K562 (cell line): ENCODE data around the gene PHF5A. TPM values are rescaled to one million over a fixed set of nuclear protein-coding genes. Genes with fewer than 3 reads are reported as not detected.

Experiments used
- ATAC-seq: fragments of 200-7000 bp; cut with Tn5 transposase; 3 replicates; pipeline ENCODE4 v1.9.1; 2020; ENCODE audit warnings: moderate library complexity
- BruUV-seq: library from RNA; stranded (reverse); fragments of 400-500 nt; replicated peaks from 2 replicates; lab custom pipeline; 2021; lab: Mats Ljungman, UMichigan
- CTCF ChIA-PET: fragments of 300-600 bp; formaldehyde crosslinking; extraction: SDS; loops from one replicate; lab custom pipeline; 2021; ENCODE audit warnings: low intra/inter-chr PET ratio; lab: Yijun Ruan, JAX
- POLR2A ChIA-PET: fragments of 300-600, 350-650 bp; sonication (Branson Sonifier 250); formaldehyde crosslinking; extraction: SDS; loops from one replicate; lab custom pipeline; 2021; ENCODE audit warnings: antibody characterized with exemption, inconsistent platforms; lab: Yijun Ruan, JAX
- DNase-seq, 4 experiments: peaks; one replicate each; pipeline versions ENCODE4 v3.0.0 to v3.0.0-alpha.2; 2011 to 2018; ENCODE audit warnings: low spot score in 3 of 4, mixed read lengths in 3 of 4; ENCODE audit errors: extremely low read depth in 1 of 4
- FAIRE-seq: peaks from 2 replicates; lab custom pipeline; 2011; peaks lifted over from hg19 to GRCh38; lab: Jason Lieb, UNC
- H2AFZ ChIP-seq: 2 replicates; pipeline ENCODE4 v1.6.0; 2011; ENCODE audit warnings: low read depth, low read length, control low read depth, inconsistent platforms
- H3K27ac ChIP-seq: fragments of 200-600 bp; 3 replicates; pipeline ENCODE4 v1.8.0; 2011; ENCODE audit warnings: low read depth, mild to moderate bottlenecking, control low read depth, inconsistent platforms, low read length, moderate library complexity, mixed read lengths; ENCODE audit errors: extremely low read depth
- H3K27me3 ChIP-seq, 2 experiments: fragments of 300-600 bp in 1 of 2; 2 replicates in 1 of 2; 3 replicates in 1 of 2; pipeline versions ENCODE4 v1.6.0 to v1.8.0; 2011; ENCODE audit warnings: inconsistent platforms in 2 of 2, low read length in 2 of 2, mild to moderate bottlenecking in 1 of 2, mixed read lengths in 1 of 2, moderate library complexity in 1 of 2; ENCODE audit not compliant: control insufficient read depth in 2 of 2, insufficient read depth in 2 of 2
- H3K36me3 ChIP-seq: fragments of 300-600 bp; 3 replicates; pipeline ENCODE4 v1.8.0; 2011; ENCODE audit warnings: mild to moderate bottlenecking, low read length, inconsistent platforms; ENCODE audit not compliant: control insufficient read depth, insufficient read depth
- H3K4me1 ChIP-seq, 2 experiments: fragments of 200-600 bp in 1 of 2; replicated peaks in 1 of 2; 2 replicates in 1 of 2; 3 replicates in 1 of 2; pipeline versions ENCODE4 v1.5.1 to v1.8.0; 2011; ENCODE audit warnings: inconsistent platforms in 2 of 2, low read length in 2 of 2, mild to moderate bottlenecking in 1 of 2, mixed read lengths in 1 of 2, moderate library complexity in 1 of 2; ENCODE audit not compliant: control insufficient read depth in 2 of 2, insufficient read depth in 2 of 2
- H3K4me2 ChIP-seq: 2 replicates; pipeline ENCODE4 v1.6.1; 2011; ENCODE audit warnings: low read length, control low read depth, inconsistent platforms, mixed read lengths; ENCODE audit not compliant: insufficient read depth
- H3K4me3 ChIP-seq: fragments of 200-600 bp; sonication (generic), shearing (Covaris generic); 2 replicates; pipeline ENCODE4 v1.5.1; 2016; ENCODE audit warnings: control low read depth, inconsistent platforms
- H3K79me2 ChIP-seq: fragments of 200-600 bp; 3 replicates; pipeline ENCODE4 v1.8.0; 2011; ENCODE audit warnings: low read length, inconsistent platforms; ENCODE audit not compliant: control insufficient read depth, insufficient read depth
- H3K9ac ChIP-seq, 2 experiments: 2 replicates each; pipeline versions ENCODE4 v1.6.0 to v1.6.1; 2011; ENCODE audit warnings: low read depth in 2 of 2, low read length in 2 of 2, control low read depth in 1 of 2, inconsistent platforms in 1 of 2, mild to moderate bottlenecking in 1 of 2, mixed read lengths in 1 of 2; ENCODE audit not compliant: insufficient read depth in 1 of 2
- H3K9me1 ChIP-seq: one replicate; pipeline ENCODE4 v1.6.0; 2011; ENCODE audit warnings: inconsistent platforms, mild to moderate bottlenecking, low read length, moderate library complexity; ENCODE audit not compliant: control insufficient read depth, insufficient read depth
- H3K9me3 ChIP-seq: replicated peaks from 2 replicates; pipeline ENCODE4 v1.5.1; 2011; ENCODE audit warnings: low read depth, low read length, inconsistent platforms; ENCODE audit not compliant: control insufficient read depth, insufficient read depth
- H4K20me1 ChIP-seq: replicated peaks from 2 replicates; pipeline ENCODE4 v1.6.1; 2011; ENCODE audit warnings: low read length, inconsistent platforms, mixed read lengths; ENCODE audit not compliant: control insufficient read depth, insufficient read depth
- CSDE1 ChIP-seq, 2 experiments: fragments of 450-650 bp; IDR thresholded peaks; 2 replicates each; pipeline ENCODE4 v1.6.1; 2016; ENCODE audit warnings: mild to moderate bottlenecking in 1 of 2
- CTBP1 ChIP-seq: fragments of 450-650 bp; IDR thresholded peaks from 2 replicates; pipeline ENCODE4 v1.6.1; 2016; ENCODE audit warnings: borderline replicate concordance
- ESRRB ChIP-seq: fragments of 250-450 bp; sonication (Bioruptor Pico); IDR thresholded peaks from 2 replicates; pipeline ENCODE4 v1.5.0; 2020; ENCODE audit warnings: mild to moderate bottlenecking, moderate library complexity, borderline replicate concordance
- ETS2 ChIP-seq: IDR thresholded peaks from 2 replicates; pipeline ENCODE4 v1.6.1; 2016; ENCODE audit warnings: borderline replicate concordance, missing genetic modification characterization, mild to moderate bottlenecking, moderate library complexity, missing compliant biosample characterization; ENCODE audit not compliant: poor library complexity, severe bottlenecking
- GTF2A2 ChIP-seq: IDR thresholded peaks from 2 replicates; pipeline ENCODE4 v1.6.1; 2016; ENCODE audit warnings: mild to moderate bottlenecking, missing genetic modification characterization, missing compliant biosample characterization
- HLTF ChIP-seq: fragments of 450-650 bp; IDR thresholded peaks from 2 replicates; pipeline ENCODE4 v1.6.1; 2016
- KLF10 ChIP-seq: fragments of 250-450 bp; sonication (Bioruptor Pico); IDR thresholded peaks from 2 replicates; pipeline ENCODE4 v1.6.1; 2021; ENCODE audit warnings: matching md5 sums
- NCOA2 ChIP-seq, 2 experiments: fragments of 450-650 bp; IDR thresholded peaks; 2 replicates each; pipeline ENCODE4 v1.6.1; 2018; ENCODE audit warnings: mild to moderate bottlenecking in 2 of 2, moderate library complexity in 1 of 2; ENCODE audit not compliant: partially characterized antibody in 2 of 2
- PRPF4 ChIP-seq: fragments of 200-400 bp; formaldehyde crosslinking; IDR thresholded peaks from one replicate; pipeline ENCODE4 v1.6.1; 2017; ENCODE audit warnings: low read length, low read depth, mild to moderate bottlenecking; ENCODE audit not compliant: insufficient read depth, poor library complexity, severe bottlenecking
- RFX5 ChIP-seq: IDR thresholded peaks from 2 replicates; pipeline ENCODE4 v1.6.1; 2011; ENCODE audit warnings: low read depth, mild to moderate bottlenecking, improper control_type of control experiment, low read length
- SRSF1 ChIP-seq: fragments of 200-400 bp; formaldehyde crosslinking; IDR thresholded peaks from 2 replicates; pipeline ENCODE4 v1.6.1; 2017; ENCODE audit warnings: mild to moderate bottlenecking, low read depth, low read length, moderate library complexity
- TAF1 ChIP-seq: IDR thresholded peaks from 2 replicates; pipeline ENCODE4 v1.6.1; 2011; ENCODE audit warnings: mild to moderate bottlenecking, low read length, moderate library complexity; ENCODE audit not compliant: insufficient read depth, control insufficient read depth, severe bottlenecking; ENCODE audit errors: extremely low read depth
- ZBTB7A ChIP-seq: IDR thresholded peaks from 2 replicates; pipeline ENCODE4 v1.6.1; 2011; ENCODE audit warnings: low read depth, mild to moderate bottlenecking, low read length, moderate library complexity, borderline replicate concordance; ENCODE audit not compliant: control insufficient read depth
- ZNF124 ChIP-seq: sonication (generic); formaldehyde crosslinking; IDR thresholded peaks from 2 replicates; pipeline ENCODE4 v1.8.1; 2022; ENCODE audit warnings: missing genetic modification reagents
- ZNF3 ChIP-seq: fragments of 250-450 bp; sonication (Bioruptor Pico); IDR thresholded peaks from 2 replicates; pipeline ENCODE4 v1.5.0; 2021; ENCODE audit warnings: mild to moderate bottlenecking, moderate library complexity
- WGBS: fragments of 100-300 bp; shearing (Covaris generic); methylation state at CpG from one replicate; pipeline ENCODE4 v1.1.6; 2016; ENCODE audit warnings: low coverage, mixed read lengths; ENCODE audit not compliant: insufficient coverage; ENCODE audit errors: missing lambda C conversion rate; 5-methylcytosine and 5-hydroxymethylcytosine counted together
- in situ Hi-C: fragments of 300-500 bp; cut with MboI; formaldehyde crosslinking; loops from 4 replicates; pipeline ENCODE4 v1.15.0; 2018; ENCODE audit warnings: inconsistent platforms, mixed read lengths
- intact Hi-C: fragments of 100-400 bp; cut with micrococcal nuclease; formaldehyde crosslinking; loops from 2 replicates; pipeline ENCODE4 v1.14.2; 2022
- polyA plus RNA-seq, 8 experiments: library from polyadenylated mRNA; depleted of rRNA in 4 of 8; stranded (reverse) in 5 of 8; unstranded in 3 of 8; fragments of >200 nt; fragmentation: Nextera tagmentation in 2 of 8; fragmentation: Illumina TruSeq in 1 of 8; extraction: Ambion mirVana in 2 of 8; extraction: Trizol in 1 of 8; gene quantifications; 2 replicates each; pipeline versions ENCODE4 v1.2.1 to v1.2.3, GENCODE V29; 2011 to 2014; ENCODE audit warnings: inconsistent platforms in 1 of 8, missing spikeins in 1 of 8
- total RNA-seq, 7 experiments: library from RNA; depleted of rRNA in 6 of 7; stranded (reverse); fragments of >200 nt in 6 of 7; fragmentation: Illumina TruSeq in 2 of 7; extraction: Trizol in 2 of 7; gene quantifications; 2 replicates each; pipeline versions ENCODE4 v1.2.1 to v1.2.3, GENCODE V29; 2011 to 2021; ENCODE audit warnings: low replicate concordance in 1 of 7
- TF ChIP-seq, protein P1 (sequence below): sonication (generic); formaldehyde crosslinking; IDR thresholded peaks from 2 replicates; pipeline ENCODE4 v1.8.1; 2022; ENCODE audit warnings: missing genetic modification reagents

The PHF5A gene
- total and polyA plus RNA-seq, 9 of the 15 experiments (the other 6 are each of a cell fraction or from before 2014, with no cell fraction given): 14.2 to 144 (median 101) TPM

DNA sequence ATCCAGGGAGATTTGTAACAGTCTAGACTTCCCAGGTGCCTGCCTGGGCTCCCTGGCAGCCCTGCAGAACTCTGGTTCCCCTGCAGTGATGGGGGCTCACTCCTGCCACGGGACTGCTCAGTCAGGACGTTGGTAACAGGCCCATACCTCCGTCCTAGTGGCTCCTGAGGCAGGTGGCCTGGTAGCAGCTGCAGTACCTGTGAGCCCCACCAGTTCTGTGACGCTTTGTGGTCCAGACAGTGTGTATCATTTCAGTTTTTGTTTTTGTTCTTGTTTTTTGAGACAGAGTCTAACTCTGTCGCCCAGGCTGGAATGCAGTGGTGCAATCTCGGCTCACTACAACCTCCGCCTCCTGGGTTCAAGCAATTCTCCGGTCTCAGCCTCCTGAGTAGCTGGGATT is 48.0 kb upstream of the PHF5A start:
- FAIRE-seq (no peak), ATAC-seq (no peak), DNase-seq (no peak)
- peaks cover 17 to 22% of the 10 kb centered on the region in 2 experiments for H3K4me1 ChIP-seq
- H3K9me1 ChIP-seq: no peaks in the 10 kb centered on the region
- BruUV-seq: no TSS peak
- no peak overlapping the region for H3K4me3 ChIP-seq
- peaks cover 13% of the 10 kb centered on the region for H3K79me2 ChIP-seq
- H3K4me2 ChIP-seq: no peak overlapping the region
- H3K9me3 ChIP-seq: no peaks in the 10 kb centered on the region
- ChIA-PET POLR2A (interaction anchor here (0.6 to 0.9 kb wide), 2 partner anchors 9 to 133 kb away, joined by 3 read pairs; no protein-coding TSS in a partner anchor), CTCF (no interaction called here)
- no peak overlapping the region for H3K27ac ChIP-seq
- TF ChIP-seq TAF1 (no peak), PRPF4 (no peak), NCOA2 (IDR thresholded peaks at IDR 0.05; ENCODE audit: partially characterized antibody in 2 of 2) (no peak), RFX5 (no peak), HLTF (no peak), ZNF124 (CRISPR knock-in tag) (no peak), ETS2 (no peak), SRSF1 (no peak), ZNF3 (CRISPR knock-in tag) (no peak), KLF10 (CRISPR knock-in tag) (no peak), ZBTB7A (no peak), GTF2A2 (tag) (no peak), CTBP1 (no peak), ESRRB (CRISPR knock-in tag) (no peak), CSDE1 (IDR thresholded peaks at IDR 0.05) (no peak)
- TF ChIP-seq, protein P1, sequence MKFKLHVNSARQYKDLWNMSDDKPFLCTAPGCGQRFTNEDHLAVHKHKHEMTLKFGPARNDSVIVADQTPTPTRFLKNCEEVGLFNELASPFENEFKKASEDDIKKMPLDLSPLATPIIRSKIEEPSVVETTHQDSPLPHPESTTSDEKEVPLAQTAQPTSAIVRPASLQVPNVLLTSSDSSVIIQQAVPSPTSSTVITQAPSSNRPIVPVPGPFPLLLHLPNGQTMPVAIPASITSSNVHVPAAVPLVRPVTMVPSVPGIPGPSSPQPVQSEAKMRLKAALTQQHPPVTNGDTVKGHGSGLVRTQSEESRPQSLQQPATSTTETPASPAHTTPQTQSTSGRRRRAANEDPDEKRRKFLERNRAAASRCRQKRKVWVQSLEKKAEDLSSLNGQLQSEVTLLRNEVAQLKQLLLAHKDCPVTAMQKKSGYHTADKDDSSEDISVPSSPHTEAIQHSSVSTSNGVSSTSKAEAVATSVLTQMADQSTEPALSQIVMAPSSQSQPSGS (CRISPR knock-in tag): no peak
- in situ Hi-C loops: no loop called here
- intact Hi-C loops: no loop called here
- no peaks in the 10 kb centered on the region for H4K20me1 ChIP-seq
- H3K36me3 ChIP-seq: peaks cover 86% of the 10 kb centered on the region
- no peak overlapping the region for H3K9ac ChIP-seq
- 96% methylated on average over 5 of the region's 8 CpGs for whole genome bisulfite sequencing
- H2AFZ ChIP-seq: no peak overlapping the region
- H3K27me3 ChIP-seq: no peaks in the 10 kb centered on the region
